HG02840 (cell line): ENCODE data around the gene OR5H14.
"Not testable (repeated sequence)": the region's sequence is repeated elsewhere in the genome, so short reads cannot be mapped to it uniquely, and the experiment has no call there.

ENCODE experiments used
- ATAC-seq: cut with Tn5 transposase; IDR thresholded peaks from one replicate; pipeline ENCODE4 v1.9.1; 2021; ENCODE audit warnings: mild to moderate bottlenecking, moderate library complexity, moderate number of reproducible peaks; ENCODE audit not compliant: unreplicated experiment, low FRiP score

Gene OR5H14

GRCh38 chr3:98190911-98191310, 43.6 kb downstream of the OR5H14 start:
- not testable (repeated sequence) for ATAC-seq

DNA sequence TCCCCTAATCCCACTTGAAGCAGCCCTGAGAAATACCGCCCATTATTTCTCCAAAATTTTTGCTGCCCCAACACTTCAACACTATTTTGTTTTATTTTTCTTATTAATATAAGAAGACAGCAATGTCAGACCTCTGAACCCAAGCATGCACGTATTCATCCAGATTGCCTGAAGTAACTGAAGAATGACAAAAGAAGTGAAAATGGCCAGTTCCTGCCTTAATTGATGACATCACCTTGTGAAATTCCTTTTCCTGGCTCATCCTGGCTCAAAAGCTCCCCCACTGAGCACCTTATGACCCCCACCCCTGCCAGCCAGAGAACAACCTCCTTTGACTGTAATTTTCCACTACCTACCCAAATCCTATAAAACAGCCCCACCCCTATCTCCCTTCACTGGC, 49.0 kb downstream of the OR5H14 start:
- ATAC-seq = not testable (repeated sequence)

DNA sequence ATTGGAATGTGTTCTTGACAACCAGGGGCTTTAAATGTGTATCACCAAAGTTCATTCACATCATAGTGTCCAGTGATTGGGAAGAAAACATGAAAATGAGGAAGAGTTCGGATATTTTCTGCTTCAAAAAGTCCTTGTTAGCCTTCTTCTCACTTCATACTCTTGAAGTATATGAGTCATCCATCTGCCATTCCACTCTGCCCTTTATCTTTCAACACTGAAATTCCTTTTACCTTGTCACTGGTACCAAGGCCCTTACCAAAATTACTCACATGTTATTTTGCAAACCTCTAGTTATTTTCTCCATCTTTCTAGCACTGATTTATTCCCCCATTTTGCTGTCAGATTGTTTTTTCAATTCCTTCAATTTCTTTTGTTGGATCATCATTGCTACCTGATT, 51.7 kb downstream of the OR5H14 start:
- no peak for ATAC-seq
